Upper lobe of left lung (tissue), 6 donors: Measurements from ENCODE around the gene AIMP1. TPM values are rescaled to one million over a fixed set of nuclear protein-coding genes. Genes with fewer than 3 reads are reported as not detected.

ENCODE experiments used
- ATAC-seq, 2 donors: fragments of 200-7000 bp; cut with Tn5 transposase; one replicate each; pipeline ENCODE4 v1.9.1; 2022; ENCODE audit warnings: mild to moderate bottlenecking in 2 of 2, moderate library complexity in 2 of 2; ENCODE audit not compliant: low FRiP score in 2 of 2
- DNase-seq, 2 donors: peaks; one replicate each; pipeline ENCODE4 v3.0.0-alpha.2; 2019 to 2020
- H3K27ac ChIP-seq, 4 donors: fragments of 200-600 bp; sonication (generic); one replicate each; pipeline ENCODE4 v1.5.1; 2016 to 2019
- H3K27me3 ChIP-seq, 4 donors: fragments of 200-600 bp; sonication (generic); one replicate each; pipeline ENCODE4 v1.5.1; 2017 to 2019
- H3K36me3 ChIP-seq, 4 donors: fragments of 200-600 bp; sonication (generic); one replicate each; pipeline ENCODE4 v1.5.1; 2016 to 2019
- H3K4me1 ChIP-seq, 4 donors: fragments of 200-600 bp; sonication (generic); one replicate each; pipeline ENCODE4 v1.5.1; 2018 to 2019
- H3K4me3 ChIP-seq, 4 donors: fragments of 200-600 bp; sonication (generic); one replicate each; pipeline ENCODE4 v1.5.1; 2017 to 2019; ENCODE audit warnings: mild to moderate bottlenecking in 2 of 4, moderate library complexity in 1 of 4
- H3K9me3 ChIP-seq, 4 donors: fragments of 200-600 bp; sonication (generic); one replicate each; pipeline ENCODE4 v1.5.1; 2018 to 2019
- EP300 ChIP-seq, 4 donors: sonication (generic); formaldehyde crosslinking; IDR thresholded peaks; one replicate each; pipeline ENCODE4 v1.5.1; 2017; ENCODE audit warnings: antibody characterized with exemption in 4 of 4, control low read depth in 2 of 4
- POLR2A ChIP-seq, 4 donors: fragments of 450-650 bp; IDR thresholded peaks; one replicate each; pipeline ENCODE4 v1.5.1; 2016 to 2017; ENCODE audit warnings: antibody characterized with exemption in 4 of 4, mild to moderate bottlenecking in 2 of 4
- POLR2AphosphoS5 ChIP-seq, 2 donors: sonication (generic); formaldehyde crosslinking; IDR thresholded peaks; one replicate each; pipeline ENCODE4 v1.5.1; 2017; ENCODE audit warnings: antibody characterized with exemption in 2 of 2
- WGBS, 2 donors: methylation state at CpG; one replicate each; pipeline ENCODE4 v1.1.5; 2017 to 2018; 5-methylcytosine and 5-hydroxymethylcytosine counted together
- total RNA-seq, 6 donors: library from RNA; depleted of rRNA in 4 of 6; stranded (reverse); fragments of >200 nt in 4 of 6; gene quantifications; one replicate each; pipeline versions ENCODE4 v1.1.0 to v1.2.1, GENCODE V29; 2016 to 2021
- TF ChIP-seq, protein P1 (sequence below), 6 experiments: fragments of 450-650 bp in 4 of 6; fragments of 200-600 bp in 2 of 6; sonication (generic) in 2 of 6; IDR thresholded peaks; one replicate each; pipeline ENCODE4 v1.5.1; 2016 to 2019; ENCODE audit warnings: antibody characterized with exemption in 6 of 6
- donor health status: DM: no; HTN: no; CAD: no; lungs with moderate emphysema.
- donor health status: DM: no; HTN: yes; CAD: no; lungs with severe emphysema.

Gene AIMP1
- total RNA-seq, 6 donors from 2014 or later = 9.4 to 38.5 (median 28.4) TPM

DNA sequence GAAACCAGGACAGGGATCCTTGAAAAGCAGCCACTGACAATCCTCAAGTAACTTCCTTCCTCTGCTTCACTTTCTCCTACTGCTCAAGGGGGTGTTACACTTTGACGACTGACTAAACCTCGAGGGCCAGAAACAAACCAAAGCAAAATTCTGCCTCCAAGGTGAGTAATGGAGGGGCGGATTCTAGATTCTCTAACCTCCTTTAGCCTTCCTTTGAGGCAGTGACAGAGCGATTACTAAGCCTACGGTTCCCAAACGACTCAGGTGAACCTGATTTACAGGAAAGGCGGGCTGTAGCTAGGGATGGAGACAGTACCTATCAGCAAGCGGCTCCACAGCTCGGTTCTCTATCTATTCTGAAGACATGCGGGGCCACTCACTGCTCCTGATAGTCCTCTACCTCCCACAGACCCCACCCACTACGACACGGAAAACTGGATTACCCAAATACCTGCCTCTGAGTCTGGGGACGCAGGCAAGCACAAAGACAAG is 828 bp upstream of the AIMP1 start:
- Histone ChIP-seq H3K4me3 (peak overlapping the region; percentile 62 to 84 (median 72)), H3K36me3 (peaks cover 0 to 3% (median 0%) of the 10 kb centered on the region in 4 donors), H3K4me1 (peaks cover 22 to 33% (median 24%) of the 10 kb centered on the region in 4 donors), H3K27ac (peak overlapping the region; percentile 91 to 98 (median 96)), H3K9me3 (no peaks in the 10 kb centered on the region), H3K27me3 (no peaks in the 10 kb centered on the region)
- 1% methylated on average over 10 to 13 of the region's 13 CpGs for WGBS, 2 donors
- no peak for DNase-seq
- ATAC-seq = peak; percentile 38 to 52
- TF ChIP-seq POLR2AphosphoS5 (IDR thresholded peaks at IDR 0.05) = no peak
- TF ChIP-seq, protein P1, sequence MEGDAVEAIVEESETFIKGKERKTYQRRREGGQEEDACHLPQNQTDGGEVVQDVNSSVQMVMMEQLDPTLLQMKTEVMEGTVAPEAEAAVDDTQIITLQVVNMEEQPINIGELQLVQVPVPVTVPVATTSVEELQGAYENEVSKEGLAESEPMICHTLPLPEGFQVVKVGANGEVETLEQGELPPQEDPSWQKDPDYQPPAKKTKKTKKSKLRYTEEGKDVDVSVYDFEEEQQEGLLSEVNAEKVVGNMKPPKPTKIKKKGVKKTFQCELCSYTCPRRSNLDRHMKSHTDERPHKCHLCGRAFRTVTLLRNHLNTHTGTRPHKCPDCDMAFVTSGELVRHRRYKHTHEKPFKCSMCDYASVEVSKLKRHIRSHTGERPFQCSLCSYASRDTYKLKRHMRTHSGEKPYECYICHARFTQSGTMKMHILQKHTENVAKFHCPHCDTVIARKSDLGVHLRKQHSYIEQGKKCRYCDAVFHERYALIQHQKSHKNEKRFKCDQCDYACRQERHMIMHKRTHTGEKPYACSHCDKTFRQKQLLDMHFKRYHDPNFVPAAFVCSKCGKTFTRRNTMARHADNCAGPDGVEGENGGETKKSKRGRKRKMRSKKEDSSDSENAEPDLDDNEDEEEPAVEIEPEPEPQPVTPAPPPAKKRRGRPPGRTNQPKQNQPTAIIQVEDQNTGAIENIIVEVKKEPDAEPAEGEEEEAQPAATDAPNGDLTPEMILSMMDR (IDR thresholded peaks at IDR 0.05) = no peak
- no peak for TF ChIP-seq EP300 (IDR thresholded peaks at IDR 0.05)
- TF ChIP-seq POLR2A (IDR thresholded peaks at IDR 0.05) = no peak

DNA sequence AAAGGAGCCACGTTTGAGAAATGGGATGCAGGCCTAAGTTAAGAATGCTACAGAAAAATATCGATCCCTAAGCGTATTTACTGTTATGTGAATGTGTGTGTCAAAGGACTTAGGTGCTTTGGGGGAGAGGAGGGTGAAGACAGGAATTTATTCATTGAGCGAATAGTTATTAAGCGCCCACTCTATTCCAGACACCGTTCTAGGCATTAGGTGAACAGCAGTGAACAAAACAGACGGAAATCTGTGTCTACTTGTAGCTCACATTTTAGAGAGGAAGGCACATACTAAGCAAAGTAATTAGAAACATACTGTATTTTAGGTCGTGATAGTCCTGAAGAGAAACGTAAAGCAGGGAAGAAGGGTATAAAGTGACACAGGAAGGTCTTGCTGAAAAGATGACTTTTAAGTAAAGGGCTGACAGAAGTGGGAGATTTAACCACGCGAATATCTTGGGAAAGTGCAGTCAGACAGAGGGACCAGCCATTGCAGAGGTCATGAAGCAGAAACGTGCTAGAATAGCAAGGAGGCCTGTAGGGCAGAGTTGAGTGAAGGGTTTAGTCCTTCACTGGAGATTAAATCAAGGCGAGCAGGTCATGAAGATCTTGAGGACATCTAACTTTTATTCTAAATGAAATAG is 541 bp downstream of the AIMP1 start:
- peaks cover 0 to 12% (median 5%) of the 10 kb centered on the region in 4 donors for H3K36me3 ChIP-seq
- peaks cover 22 to 35% (median 25%) of the 10 kb centered on the region in 4 donors for H3K4me1 ChIP-seq
- H3K4me3 ChIP-seq = peak overlapping the region; percentile 62 to 78 (median 69)
- H3K27me3 ChIP-seq = no peaks in the 10 kb centered on the region
- ATAC-seq (no peak), DNase-seq (no peak)
- H3K27ac ChIP-seq = peak overlapping the region; percentile 91 to 98 (median 96)
- 4% methylated on average over 13 of the region's 13 CpGs for WGBS, 2 donors
- TF ChIP-seq, protein P1 (IDR thresholded peaks at IDR 0.05) = no peak
- TF ChIP-seq POLR2A (IDR thresholded peaks at IDR 0.05) (no peak), POLR2AphosphoS5 (IDR thresholded peaks at IDR 0.05) (no peak), EP300 (IDR thresholded peaks at IDR 0.05) (no peak)
- H3K9me3 ChIP-seq = no peaks in the 10 kb centered on the region

DNA sequence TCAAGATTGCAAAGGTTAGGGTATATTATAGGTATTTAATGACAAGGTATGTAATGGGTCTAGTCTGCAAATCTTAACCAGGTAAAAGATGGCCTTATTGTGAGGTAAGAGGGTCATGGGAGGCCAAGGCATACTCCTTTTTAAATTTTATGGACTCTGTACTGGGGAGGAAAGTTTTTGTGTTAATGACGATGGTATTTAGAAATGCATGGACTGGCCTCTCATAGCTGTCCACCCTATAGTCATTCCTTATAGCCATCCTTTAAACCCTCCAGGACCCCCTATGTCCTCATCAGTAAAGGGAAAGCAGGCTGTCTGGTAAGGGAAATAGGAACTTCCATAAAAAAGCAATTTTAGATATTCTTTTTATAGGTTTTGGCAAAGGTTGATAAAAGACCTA is 1.5 kb downstream of the AIMP1 start:
- WGBS, 2 donors = 91 to 100% methylated on average over 1 of the region's 1 CpG
- no peaks in the 10 kb centered on the region for H3K27me3 ChIP-seq
- TF ChIP-seq POLR2A (IDR thresholded peaks at IDR 0.05) = no peak
- no peak for TF ChIP-seq EP300 (IDR thresholded peaks at IDR 0.05)
- TF ChIP-seq, protein P1 (IDR thresholded peaks at IDR 0.05) = no peak
- no peak for TF ChIP-seq POLR2AphosphoS5 (IDR thresholded peaks at IDR 0.05)
- H3K4me1 ChIP-seq = peaks cover 22 to 37% (median 26%) of the 10 kb centered on the region in 4 donors
- peaks cover 0 to 12% (median 5%) of the 10 kb centered on the region in 4 donors for H3K36me3 ChIP-seq
- peak overlapping the region in 1 of 4 donors; percentile 62 for H3K4me3 ChIP-seq
- no peaks in the 10 kb centered on the region for H3K9me3 ChIP-seq
- no peak overlapping the region for H3K27ac ChIP-seq
- ATAC-seq (no peak), DNase-seq (no peak)

DNA sequence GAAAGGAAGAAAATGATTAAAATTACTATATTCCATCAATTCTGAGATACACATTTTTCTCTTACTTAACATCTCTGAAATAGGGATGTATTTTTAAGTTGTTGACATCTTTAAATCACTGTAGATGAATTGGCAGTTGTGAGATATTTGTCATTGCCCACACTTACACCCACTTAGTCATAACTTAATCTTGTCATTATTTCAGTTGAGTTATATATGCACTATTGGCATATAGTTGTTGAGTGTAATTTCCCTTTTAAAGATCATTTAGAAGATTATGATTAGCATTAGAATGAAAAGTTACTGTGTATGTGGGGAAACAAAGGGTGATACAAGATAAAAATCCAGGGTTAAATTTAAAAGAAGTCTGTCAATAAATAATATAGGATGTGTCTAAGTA is 2.2 kb downstream of the AIMP1 start:
- DNase-seq = no peak
- TF ChIP-seq POLR2A (IDR thresholded peaks at IDR 0.05) (no peak), EP300 (IDR thresholded peaks at IDR 0.05) (no peak), POLR2AphosphoS5 (IDR thresholded peaks at IDR 0.05) (no peak)
- TF ChIP-seq, protein P1 (IDR thresholded peaks at IDR 0.05) = no peak
- H3K36me3 ChIP-seq = peaks cover 0 to 12% (median 5%) of the 10 kb centered on the region in 4 donors
- H3K4me3 ChIP-seq = no peak overlapping the region
- no peaks in the 10 kb centered on the region for H3K27me3 ChIP-seq
- H3K27ac ChIP-seq = no peak overlapping the region
- H3K9me3 ChIP-seq = no peaks in the 10 kb centered on the region
- ATAC-seq = no peak
- H3K4me1 ChIP-seq = peaks cover 22 to 37% (median 26%) of the 10 kb centered on the region in 4 donors
